CD14-positive monocyte (primary cell): ENCODE data around the gene BLOC1S3. TPM values are rescaled to one million over a fixed set of nuclear protein-coding genes. Genes with fewer than 3 reads are reported as not detected.

ENCODE experiments used
- DNase-seq, 3 donors: peaks; one replicate each; pipeline ENCODE4 v3.0.0-alpha.2; 2011 to 2022
- H2AFZ ChIP-seq: 2 replicates; pipeline ENCODE4 v1.6.0; 2012; ENCODE audit warnings: mild to moderate bottlenecking, low read depth, low read length, inconsistent platforms; ENCODE audit not compliant: insufficient read depth, poor library complexity, severe bottlenecking
- H3K27ac ChIP-seq, 2 donors: 1 replicate in 1 of 2; 2 replicates in 1 of 2; pipeline ENCODE4 v1.5.1; 2012 to 2013; ENCODE audit warnings: low read length in 2 of 2, control low read depth in 1 of 2, inconsistent platforms in 1 of 2, low read depth in 1 of 2, mild to moderate bottlenecking in 1 of 2
- H3K27me3 ChIP-seq, 2 donors: one replicate each; pipeline versions ENCODE4 v1.6.0 to v1.6.1; 2011 to 2013; ENCODE audit warnings: low read length in 2 of 2; ENCODE audit not compliant: control insufficient read depth in 2 of 2, insufficient read depth in 2 of 2
- H3K36me3 ChIP-seq, 2 donors: replicated peaks in 1 of 2; 1 replicate in 1 of 2; 2 replicates in 1 of 2; pipeline versions ENCODE4 v1.5.1 to v1.6.1; 2012 to 2013; ENCODE audit warnings: low read length in 2 of 2, control low read depth in 1 of 2, inconsistent platforms in 1 of 2, mild to moderate bottlenecking in 1 of 2; ENCODE audit not compliant: insufficient read depth in 2 of 2, control insufficient read depth in 1 of 2
- H3K4me1 ChIP-seq, 2 donors: 1 replicate in 1 of 2; 2 replicates in 1 of 2; pipeline versions ENCODE4 v1.5.1 to v1.6.1; 2012 to 2013; ENCODE audit warnings: low read length in 2 of 2, control low read depth in 1 of 2, inconsistent platforms in 1 of 2, mild to moderate bottlenecking in 1 of 2, moderate library complexity in 1 of 2; ENCODE audit not compliant: insufficient read depth in 2 of 2, control insufficient read depth in 1 of 2
- H3K4me2 ChIP-seq: replicated peaks from 2 replicates; pipeline ENCODE3; 2012; ENCODE audit warnings: low read length, moderate library complexity, mild to moderate bottlenecking; ENCODE audit not compliant: poor library complexity, severe bottlenecking; ENCODE audit errors: extremely low read depth
- H3K4me3 ChIP-seq, 3 experiments: fragments of 200-600 bp in 1 of 3; sonication (generic) in 1 of 3; replicated peaks in 1 of 3; 1 replicate in 2 of 3; 2 replicates in 1 of 3; pipeline ENCODE4 v1.5.1; 2011 to 2013; ENCODE audit warnings: low read length in 3 of 3, mild to moderate bottlenecking in 3 of 3, control low read depth in 2 of 3, low read depth in 2 of 3, inconsistent platforms in 1 of 3, moderate library complexity in 1 of 3
- H3K79me2 ChIP-seq: 2 replicates; pipeline ENCODE4 v1.6.0; 2012; ENCODE audit warnings: mild to moderate bottlenecking, control low read depth, inconsistent platforms, low read length, moderate library complexity; ENCODE audit not compliant: insufficient read depth
- H3K9ac ChIP-seq: 2 replicates; pipeline ENCODE4 v1.6.0; 2017; ENCODE audit warnings: low read length, mild to moderate bottlenecking; ENCODE audit not compliant: insufficient read depth, poor library complexity, severe bottlenecking
- H3K9me3 ChIP-seq, 2 donors: replicated peaks in 1 of 2; 1 replicate in 1 of 2; 2 replicates in 1 of 2; pipeline versions ENCODE4 v1.5.1 to v1.6.1; 2012 to 2013; ENCODE audit warnings: low read length in 2 of 2, control low read depth in 1 of 2; ENCODE audit not compliant: control insufficient read depth in 1 of 2, insufficient read depth in 1 of 2
- H4K20me1 ChIP-seq: 2 replicates; pipeline ENCODE4 v1.6.0; 2012; ENCODE audit warnings: mild to moderate bottlenecking, low read length, control low read depth, moderate library complexity; ENCODE audit not compliant: insufficient read depth
- H3K27ac Mint-ChIP-seq, 7 donors: one replicate each; pipeline ENCODE4 v1.8.0; 2020; ENCODE audit warnings: mild to moderate bottlenecking in 7 of 7, mixed read lengths in 7 of 7, moderate library complexity in 6 of 7, inconsistent platforms in 2 of 7
- H3K27me3 Mint-ChIP-seq, 3 donors: one replicate each; pipeline ENCODE4 v1.8.0; 2021 to 2022; ENCODE audit warnings: low read depth in 3 of 3, mild to moderate bottlenecking in 3 of 3, mixed read lengths in 3 of 3, moderate library complexity in 3 of 3, inconsistent platforms in 1 of 3
- H3K36me3 Mint-ChIP-seq, 2 donors: one replicate each; pipeline ENCODE4 v1.8.0; 2020; ENCODE audit warnings: mixed read lengths in 2 of 2, inconsistent platforms in 1 of 2, mild to moderate bottlenecking in 1 of 2
- H3K4me1 Mint-ChIP-seq: one replicate; pipeline ENCODE4 v1.8.0; 2020; ENCODE audit warnings: mild to moderate bottlenecking, mixed read lengths
- H3K4me3 Mint-ChIP-seq, 2 donors: one replicate each; pipeline ENCODE4 v1.8.0; 2020; ENCODE audit warnings: mild to moderate bottlenecking in 2 of 2, mixed read lengths in 2 of 2, moderate library complexity in 1 of 2
- H3K9me3 Mint-ChIP-seq, 7 donors: one replicate each; pipeline ENCODE4 v1.8.0; 2020 to 2022; ENCODE audit warnings: mixed read lengths in 7 of 7, mild to moderate bottlenecking in 6 of 7, moderate library complexity in 6 of 7, inconsistent platforms in 2 of 7
- WGBS: methylation state at CpG from one replicate; pipeline ENCODE4 v1.1.5; 2013; ENCODE audit warnings: missing lambda C conversion rate; ENCODE audit not compliant: insufficient coverage; 5-methylcytosine and 5-hydroxymethylcytosine counted together
- intact Hi-C, 2 donors: fragments of 100-400 bp; cut with micrococcal nuclease; formaldehyde crosslinking; loops; one replicate each; pipeline versions ENCODE4 v1.15.0 to v1.15.1; 2023
- polyA plus RNA-seq, 3 donors: library from polyadenylated mRNA; depleted of rRNA in 1 of 3; unstranded in 2 of 3; stranded (reverse) in 1 of 3; fragments of 300-500 nt in 2 of 3; fragments of >200 nt in 1 of 3; fragmentation: Illumina TruSeq in 2 of 3; gene quantifications; 1 replicate in 2 of 3; 2 replicates in 1 of 3; pipeline ENCODE4 v1.2.3, GENCODE V29; 2012 to 2021
- TF ChIP-seq, protein P1 (sequence below): fragments of 200-600 bp; IDR thresholded peaks from one replicate; pipeline ENCODE4 v1.8.0; 2022; ENCODE audit warnings: antibody characterized with exemption, mild to moderate bottlenecking

BLOC1S3 gene
- polyA plus RNA-seq, 3 donors = 2.9 to 6.7 (median 4.7) TPM

DNA sequence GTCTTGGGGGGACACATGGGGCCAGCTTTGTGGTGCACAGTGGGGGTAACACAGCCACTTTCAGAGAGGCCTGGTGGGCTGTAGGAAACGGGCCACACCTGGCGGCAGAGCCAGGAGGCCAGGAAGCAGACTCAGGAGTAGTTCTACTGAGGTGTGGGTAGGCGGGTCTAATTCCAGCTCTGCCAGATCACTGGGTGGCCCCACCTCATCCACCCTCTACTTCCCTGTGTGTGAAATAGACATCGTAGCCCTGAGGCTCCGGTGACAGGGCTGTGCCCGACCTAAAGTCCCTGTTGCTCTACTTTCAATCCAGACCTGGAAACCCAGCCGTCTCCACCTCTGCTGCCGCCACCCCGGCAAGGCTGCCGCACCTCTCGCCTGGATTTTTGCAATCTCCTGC lies 21.8 kb upstream of the BLOC1S3 start:
- no peak for DNase-seq
- 87% methylated on average over 9 of the region's 11 CpGs for WGBS
- no peak overlapping the region for H3K27ac ChIP-seq
- H3K9me3 Mint-ChIP-seq = peaks cover 0 to 18% (median 10%) of the 10 kb centered on the region in 7 donors
- peaks cover 50 to 83% (median 66%) of the 10 kb centered on the region in 3 donors for H3K27me3 Mint-ChIP-seq
- no peaks in the 10 kb centered on the region for H3K36me3 ChIP-seq
- H4K20me1 ChIP-seq = no peaks in the 10 kb centered on the region
- H3K27me3 ChIP-seq = peaks cover 12 to 38% of the 10 kb centered on the region in 2 donors
- no peaks in the 10 kb centered on the region for H3K79me2 ChIP-seq
- H3K4me3 ChIP-seq = no peak overlapping the region
- H3K27ac Mint-ChIP-seq = no peak overlapping the region
- TF ChIP-seq, protein P1, sequence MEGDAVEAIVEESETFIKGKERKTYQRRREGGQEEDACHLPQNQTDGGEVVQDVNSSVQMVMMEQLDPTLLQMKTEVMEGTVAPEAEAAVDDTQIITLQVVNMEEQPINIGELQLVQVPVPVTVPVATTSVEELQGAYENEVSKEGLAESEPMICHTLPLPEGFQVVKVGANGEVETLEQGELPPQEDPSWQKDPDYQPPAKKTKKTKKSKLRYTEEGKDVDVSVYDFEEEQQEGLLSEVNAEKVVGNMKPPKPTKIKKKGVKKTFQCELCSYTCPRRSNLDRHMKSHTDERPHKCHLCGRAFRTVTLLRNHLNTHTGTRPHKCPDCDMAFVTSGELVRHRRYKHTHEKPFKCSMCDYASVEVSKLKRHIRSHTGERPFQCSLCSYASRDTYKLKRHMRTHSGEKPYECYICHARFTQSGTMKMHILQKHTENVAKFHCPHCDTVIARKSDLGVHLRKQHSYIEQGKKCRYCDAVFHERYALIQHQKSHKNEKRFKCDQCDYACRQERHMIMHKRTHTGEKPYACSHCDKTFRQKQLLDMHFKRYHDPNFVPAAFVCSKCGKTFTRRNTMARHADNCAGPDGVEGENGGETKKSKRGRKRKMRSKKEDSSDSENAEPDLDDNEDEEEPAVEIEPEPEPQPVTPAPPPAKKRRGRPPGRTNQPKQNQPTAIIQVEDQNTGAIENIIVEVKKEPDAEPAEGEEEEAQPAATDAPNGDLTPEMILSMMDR = no peak
- H3K4me1 ChIP-seq = peaks cover 13 to 22% of the 10 kb centered on the region in 2 donors
- no peak overlapping the region for H2AFZ ChIP-seq
- intact Hi-C loops = no loop called here
- peaks cover 16% of the 10 kb centered on the region for H3K4me1 Mint-ChIP-seq
- H3K9ac ChIP-seq = no peak overlapping the region
- peaks cover 0 to 7% of the 10 kb centered on the region in 2 donors for H3K36me3 Mint-ChIP-seq
- no peak overlapping the region for H3K4me3 Mint-ChIP-seq
- peaks cover 0 to 15% of the 10 kb centered on the region in 2 donors for H3K9me3 ChIP-seq
- H3K4me2 ChIP-seq = no peak overlapping the region

DNA sequence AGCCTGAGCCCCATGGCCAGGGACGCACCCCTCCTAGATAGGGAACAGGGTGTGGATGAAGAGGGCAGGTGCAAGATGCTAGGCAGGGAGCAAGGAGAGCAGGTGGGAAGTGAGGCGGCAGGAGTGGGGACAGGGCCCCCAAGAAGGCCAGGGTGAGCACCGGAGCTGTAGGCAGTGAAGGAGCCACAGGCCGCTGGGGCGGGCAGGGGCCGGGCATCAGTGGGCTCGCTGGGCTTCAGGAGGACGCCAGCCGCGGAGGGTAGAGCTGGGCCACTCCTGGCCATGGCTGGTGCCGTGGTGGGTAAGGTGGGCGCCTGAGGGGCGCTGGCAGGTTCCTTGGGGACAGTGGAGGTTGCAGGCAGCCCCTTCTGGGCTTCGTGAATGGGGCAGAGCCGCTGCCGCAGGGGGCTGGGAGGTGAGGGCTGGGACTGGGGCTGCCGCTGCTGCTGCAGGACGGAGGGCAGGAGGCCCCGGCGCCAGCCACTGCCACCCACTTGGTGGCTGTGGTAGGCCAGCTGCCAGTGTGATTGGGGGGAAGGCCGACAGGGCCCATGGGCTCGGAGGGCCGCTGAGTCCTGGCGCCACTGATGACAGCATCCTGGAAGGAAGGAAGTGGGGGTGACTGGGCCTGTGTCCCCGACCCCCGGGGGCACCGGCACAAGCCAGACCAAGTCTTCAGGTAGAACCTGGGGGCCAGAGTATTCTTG lies 19.9 kb upstream of the BLOC1S3 start:
- Histone ChIP-seq H3K27me3 (peaks cover 6 to 20% of the 10 kb centered on the region in 2 donors), H2AFZ (no peak overlapping the region), H3K4me3 (no peak overlapping the region), H3K4me1 (peaks cover 0 to 4% of the 10 kb centered on the region in 2 donors), H3K9ac (no peak overlapping the region), H3K4me2 (no peak overlapping the region), H4K20me1 (no peaks in the 10 kb centered on the region), H3K27ac (no peak overlapping the region), H3K36me3 (no peaks in the 10 kb centered on the region), H3K79me2 (no peaks in the 10 kb centered on the region), H3K9me3 (no peaks in the 10 kb centered on the region)
- Mint-ChIP-seq H3K4me3 (peak overlapping the region in 1 of 2 donors; percentile 7), H3K27me3 (peaks cover 35 to 66% (median 55%) of the 10 kb centered on the region in 3 donors), H3K27ac (no peak overlapping the region), H3K9me3 (peaks cover 0 to 9% (median 3%) of the 10 kb centered on the region in 7 donors), H3K36me3 (peaks cover 0 to 5% of the 10 kb centered on the region in 2 donors), H3K4me1 (peaks cover 7% of the 10 kb centered on the region)
- WGBS = 50% methylated on average over 26 of the region's 27 CpGs
- TF ChIP-seq, protein P1 = no peak
- DNase-seq = no peak
- intact Hi-C loops = no loop called here
